NCI-H460 (cell line): ENCODE measurements around the gene VRK3. TPM values are rescaled to one million over a fixed set of nuclear protein-coding genes. Genes with fewer than 3 reads are reported as not detected.
"Not testable (repeated sequence)": the region's sequence is repeated elsewhere in the genome, so short reads cannot be mapped to it uniquely, and the experiment has no call there.

Experiments
- DNase-seq: peaks from one replicate; pipeline ENCODE4 v3.0.0-alpha.2; 2016; ENCODE audit warnings: low read depth; ENCODE audit errors: extremely low read depth
- total RNA-seq: library from RNA; depleted of rRNA; stranded (reverse); fragments of >200 nt; shearing (Covaris generic); gene quantifications from 2 replicates; pipeline ENCODE4 v1.2.3, GENCODE V29; 2014

The VRK3 gene
- total RNA-seq, 1 experiment from 2014 or later, result 19.4 TPM

DNA sequence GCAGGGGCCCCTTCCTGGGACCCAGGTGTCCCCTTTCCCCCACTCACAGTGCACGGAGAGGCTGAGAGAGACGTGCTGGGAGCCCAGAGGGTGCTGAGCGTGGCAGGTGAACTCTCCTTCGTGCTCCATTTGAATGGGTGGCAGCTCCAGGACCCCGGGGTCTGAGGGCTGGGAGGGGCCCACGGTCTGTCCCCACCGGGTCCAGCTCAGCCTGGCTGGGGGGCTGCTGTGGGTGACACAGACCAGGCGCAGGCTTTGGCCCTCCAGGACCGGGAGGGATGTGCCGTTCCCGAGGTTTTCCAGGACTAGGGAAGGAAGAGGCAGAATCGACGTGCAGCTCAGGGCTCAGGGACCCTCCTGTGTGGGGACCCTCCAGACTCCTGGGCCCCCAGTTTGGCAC lies 66.6 kb downstream of the VRK3 start:
- not testable (repeated sequence) for DNase-seq

DNA sequence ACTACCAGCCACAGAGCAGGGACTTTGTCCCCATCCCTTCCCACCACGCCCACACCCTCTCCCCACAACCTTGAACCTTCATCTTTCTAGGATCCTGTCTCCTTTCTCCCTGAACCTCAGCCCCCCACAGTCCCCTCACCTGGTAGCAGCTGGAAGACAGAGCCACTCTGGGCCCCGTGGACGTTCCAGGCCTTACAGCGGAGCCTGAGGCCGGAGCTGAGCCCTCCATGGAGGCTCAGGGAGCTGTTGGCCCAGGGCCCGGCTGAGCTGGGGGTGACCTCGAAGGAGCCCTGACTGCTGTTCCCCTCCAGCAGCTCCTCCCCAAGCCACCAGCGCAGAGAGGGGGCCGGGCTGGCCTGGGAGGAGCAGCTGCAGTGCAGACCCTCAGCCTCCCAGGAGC lies 67.0 kb downstream of the VRK3 start:
- not testable (repeated sequence) for DNase-seq

DNA sequence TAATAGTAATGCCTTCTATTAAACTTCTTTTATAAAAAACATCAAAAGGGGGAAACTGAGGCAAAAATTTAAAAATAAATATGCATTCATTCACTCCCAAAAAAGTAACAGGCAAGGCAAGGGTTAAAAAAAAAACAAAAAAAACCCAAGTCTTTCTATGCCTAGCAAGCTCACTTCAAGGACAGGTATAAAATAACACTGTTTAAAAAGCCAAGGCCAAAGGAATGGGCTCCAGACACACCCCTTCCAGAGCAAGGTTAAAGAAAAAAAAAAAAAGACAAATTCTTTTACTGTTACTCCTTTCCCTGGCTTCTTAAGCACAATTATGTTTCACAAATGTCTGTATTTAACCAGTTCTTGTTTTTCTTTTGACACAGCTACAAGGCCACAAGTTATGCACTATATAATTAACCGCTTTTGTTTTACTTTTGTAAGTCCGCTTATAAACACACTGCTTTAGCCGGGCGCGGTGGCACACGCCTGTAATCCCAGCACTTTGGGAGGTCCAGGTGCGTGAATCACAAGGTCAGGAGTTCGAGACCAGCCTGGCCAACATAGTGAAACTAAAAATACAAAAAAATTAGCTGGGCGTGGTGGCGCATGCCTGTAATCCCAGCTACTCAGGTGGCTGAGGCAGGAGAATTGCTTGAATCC lies 67.8 kb downstream of the VRK3 start:
- no peak for DNase-seq

- DNase-seq, result no peak
Observed at GRCh38 chr19:49956115-49956495, 69.1 kb downstream of the VRK3 start.

DNA sequence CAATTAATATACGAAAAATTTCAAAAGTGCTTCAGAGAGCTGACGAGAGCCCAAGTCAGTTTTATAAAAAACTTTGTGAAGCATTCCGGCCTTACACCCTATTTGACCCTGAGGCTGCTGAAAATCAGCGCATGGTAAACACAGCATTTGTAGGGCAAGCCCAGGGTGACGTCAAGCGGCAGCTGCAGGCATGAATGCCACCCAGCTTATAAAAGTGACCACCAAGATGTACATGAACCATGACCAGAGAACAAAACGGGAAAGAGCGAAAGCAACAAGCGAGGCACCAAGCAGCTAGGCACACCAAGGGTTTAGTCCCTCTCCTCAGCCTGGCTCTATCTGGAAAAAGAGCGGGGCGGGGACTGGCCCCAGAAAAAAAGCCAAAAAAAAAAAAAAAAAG lies 70.2 kb downstream of the VRK3 start:
- DNase-seq, result no peak

- no peak for DNase-seq
Observed at GRCh38 chr19:49954092-49954829, 70.9 kb downstream of the VRK3 start.

DNA sequence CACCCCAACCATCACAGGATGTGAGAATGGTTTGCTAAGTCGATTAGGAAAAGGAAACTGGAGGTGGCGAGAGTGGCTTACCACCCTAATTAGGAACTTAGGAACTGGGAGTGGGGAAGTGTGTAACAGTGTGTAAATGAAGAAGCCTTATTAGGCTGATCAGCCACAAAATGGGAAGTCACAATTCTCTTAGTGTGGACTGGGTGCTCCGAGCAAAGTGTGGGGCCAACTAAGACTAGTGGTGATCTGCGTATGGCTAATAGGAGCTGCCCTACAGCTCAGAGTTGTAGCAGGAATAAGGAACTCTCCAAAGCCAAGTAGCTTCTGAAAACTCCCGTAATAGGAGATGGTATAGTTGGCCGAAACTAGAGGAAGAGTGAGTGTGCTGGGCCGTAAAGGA lies 71.8 kb downstream of the VRK3 start:
- no peak for DNase-seq

DNA sequence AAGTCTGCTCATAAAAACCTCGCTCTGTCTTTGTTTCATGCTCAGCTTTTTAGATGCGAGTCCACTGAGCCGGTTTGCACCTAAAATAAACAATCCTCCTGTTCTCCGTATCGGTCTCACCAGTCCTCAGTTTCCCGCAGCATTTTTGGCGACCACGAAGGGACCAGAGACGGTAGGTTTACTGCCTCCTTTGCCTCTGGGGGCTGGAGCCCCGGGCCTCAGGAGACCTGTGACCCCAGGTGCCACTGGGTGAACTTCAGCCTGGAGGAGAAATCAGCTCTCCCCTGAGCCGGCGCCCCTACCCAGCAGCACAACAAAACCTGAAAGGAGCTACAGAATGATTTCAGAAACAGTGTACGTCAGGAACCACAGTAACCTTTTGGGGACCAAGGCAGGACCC lies 72.3 kb downstream of the VRK3 start:
- DNase-seq, result no peak

DNA sequence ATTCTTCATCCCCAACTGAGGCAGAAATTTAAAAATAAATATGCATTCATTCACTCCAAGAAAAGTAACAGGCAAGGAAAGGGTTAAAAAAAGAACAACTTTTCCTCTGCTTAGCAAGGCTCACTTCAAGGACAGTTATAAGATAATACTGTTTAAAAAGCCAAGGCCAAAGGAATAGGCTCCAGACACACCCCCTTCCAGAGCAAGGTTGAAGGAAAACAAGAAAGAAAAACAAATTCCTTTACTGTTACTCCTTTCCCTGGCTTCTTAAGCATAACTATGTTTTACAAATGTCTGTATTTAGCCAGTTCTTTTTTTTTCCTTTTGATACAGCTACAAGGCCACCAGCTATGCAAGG lies 72.7 kb downstream of the VRK3 start:
- DNase-seq, result no peak

DNA sequence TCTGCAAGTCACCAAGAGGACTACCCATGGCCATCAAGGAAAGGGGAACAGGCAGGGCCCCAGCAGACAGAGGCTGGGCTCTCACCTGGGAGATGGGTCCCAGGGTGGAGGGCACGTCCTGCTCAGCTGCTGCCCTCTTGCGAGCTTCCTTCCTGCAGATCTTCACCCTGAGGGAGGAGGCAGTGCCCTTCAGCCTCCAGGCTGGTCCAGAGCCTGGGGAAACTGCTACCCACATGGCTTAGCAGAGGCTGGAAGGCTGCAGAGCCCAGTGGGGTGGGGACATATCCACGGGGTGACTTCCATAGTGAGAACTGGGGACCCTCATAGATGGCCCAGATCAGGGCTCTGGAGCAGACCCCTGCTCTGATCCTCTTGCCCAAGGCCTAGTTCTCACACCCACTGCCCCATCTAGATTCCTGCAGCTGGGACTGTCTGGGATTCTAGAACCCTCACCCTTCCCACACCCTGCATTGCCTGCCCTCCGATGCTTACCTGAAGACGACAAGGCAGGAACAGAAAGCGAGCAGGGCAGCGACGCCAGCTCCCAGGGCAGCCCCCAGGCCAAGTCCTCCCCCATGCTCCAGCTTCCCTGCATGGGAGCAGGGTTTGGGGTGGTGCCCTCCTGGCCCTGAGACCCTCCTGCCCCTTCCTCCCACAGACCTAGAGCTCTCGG lies 73.2 kb downstream of the VRK3 start:
- DNase-seq, result no peak

GRCh38 chr19:49950956-49951526 lies 74.1 kb downstream of the VRK3 start:
- no peak for DNase-seq

- DNase-seq, result no peak
Observed at GRCh38 chr19:49950590-49950948, 74.6 kb downstream of the VRK3 start.

GRCh38 chr19:49949742-49950589 lies 75.2 kb downstream of the VRK3 start:
- DNase-seq, result no peak

GRCh38 chr19:49946415-49946814 lies 78.8 kb downstream of the VRK3 start:
- no peak for DNase-seq

DNA sequence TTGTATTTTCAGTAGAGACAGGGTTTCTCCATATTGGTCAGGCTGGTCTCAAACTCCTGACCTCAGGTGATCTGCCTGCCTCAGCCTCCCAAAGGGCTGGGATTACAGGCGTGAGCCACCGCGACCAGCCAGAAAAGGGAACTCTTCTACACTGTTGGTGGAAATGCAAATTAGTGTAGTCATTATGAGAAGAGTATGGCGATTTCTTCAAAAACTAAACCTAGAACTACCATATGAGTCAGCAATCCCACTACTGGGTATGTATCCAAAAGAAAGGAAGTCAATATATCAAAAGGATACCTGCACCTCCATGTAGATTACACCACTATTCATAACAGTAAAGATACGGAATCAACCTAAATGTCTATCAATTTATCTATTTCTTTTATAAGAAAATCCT lies 80.6 kb downstream of the VRK3 start:
- not testable (repeated sequence) for DNase-seq

DNA sequence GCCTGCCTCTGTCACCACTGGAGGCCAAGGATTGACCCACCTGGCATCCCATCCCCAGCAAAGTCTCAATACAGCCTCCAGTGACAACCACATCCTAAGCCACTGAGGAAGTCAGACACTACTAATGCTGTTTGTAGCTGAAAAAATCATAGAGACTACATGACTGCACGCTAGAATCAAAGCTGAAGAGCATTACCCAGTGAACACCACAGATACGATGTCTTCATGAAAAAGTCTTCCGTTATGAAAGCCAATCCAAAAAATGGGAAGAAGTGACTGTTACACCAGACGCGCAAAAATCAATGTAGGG lies 84.7 kb downstream of the VRK3 start:
- no peak for DNase-seq

- no peak for DNase-seq
Observed at GRCh38 chr19:49939721-49940481, 85.3 kb downstream of the VRK3 start.

GRCh38 chr19:49938662-49939061 lies 86.5 kb downstream of the VRK3 start:
- no peak for DNase-seq

GRCh38 chr19:49937750-49938381 lies 87.3 kb downstream of the VRK3 start:
- DNase-seq, result peak; percentile 52

DNA sequence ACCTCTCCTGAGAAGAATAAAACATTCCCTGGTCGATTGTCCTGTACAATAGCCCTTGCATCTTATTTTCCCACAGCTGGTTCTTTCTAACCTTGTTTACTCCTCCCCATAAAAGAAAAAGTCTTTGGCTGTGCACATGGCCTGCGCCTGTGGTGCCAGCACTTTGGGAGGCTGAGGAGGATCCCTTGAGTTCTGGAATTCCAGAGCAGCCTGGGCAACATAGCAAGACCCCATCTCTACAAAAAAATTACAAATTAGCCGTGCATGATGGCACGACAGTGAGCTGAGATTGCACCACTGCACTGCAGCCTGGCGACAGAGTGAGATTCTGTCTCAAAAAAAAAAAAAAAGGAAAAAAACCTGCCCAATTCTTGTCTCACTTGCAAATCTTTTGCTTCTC lies 88.6 kb downstream of the VRK3 start:
- no peak for DNase-seq
